ENCODE results near the gene CPA2. TPM values are rescaled to one million over a fixed set of nuclear protein-coding genes. Genes with fewer than 3 reads are reported as not detected.
A peak's percentile ranks its signal among the peaks of the same experiment; 100 is the strongest.
"Not testable (repeated sequence)": the region's sequence is repeated elsewhere in the genome, so short reads cannot be mapped to it uniquely, and the experiment has no call there.

Gene CPA2
- total RNA-seq, 2 donors from 2014 or later = 0.40 to 0.66 TPM

DNA sequence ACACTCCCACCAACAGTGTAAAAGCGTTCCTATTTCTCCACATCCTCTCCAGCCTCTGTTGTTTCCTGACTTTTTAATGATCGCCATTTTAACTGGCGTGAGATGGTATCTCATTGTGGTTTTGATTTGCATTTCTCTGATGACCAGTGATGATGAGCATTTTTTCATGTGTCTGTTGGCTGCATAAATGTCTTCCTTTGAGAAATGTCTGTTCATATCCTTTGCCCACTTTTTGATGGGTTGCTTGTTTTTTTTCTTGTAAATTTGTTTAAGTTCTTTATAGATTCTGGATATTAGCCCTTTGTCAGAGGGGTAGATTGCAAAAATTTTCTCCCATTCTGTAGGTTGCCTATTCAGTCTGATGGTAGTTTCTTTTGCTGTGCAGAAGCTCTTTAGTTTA is 17.0 kb upstream of the CPA2 start:
- H3K27ac ChIP-seq (ENCODE audit: low read depth, low read length); H3K9ac ChIP-seq (ENCODE audit: extremely low read depth, low read length, poor library complexity, severe bottlenecking); H3K36me3 Mint-ChIP-seq (ENCODE audit: low read depth); DNase-seq; H3K27me3 ChIP-seq (ENCODE audit: control insufficient read depth, insufficient read depth, low read length, poor library complexity, severe bottlenecking); H3K36me3 ChIP-seq (ENCODE audit: control insufficient read depth, insufficient read depth, low read length); H3K27me3 Mint-ChIP-seq (ENCODE audit: insufficient read depth); H3K4me1 Mint-ChIP-seq; H3K27ac Mint-ChIP-seq; H3K4me1 ChIP-seq (ENCODE audit: control insufficient read depth, insufficient read depth, low read length); H3K4me3 ChIP-seq (ENCODE audit: low read length); H3K9me3 ChIP-seq (ENCODE audit: control insufficient read depth, low read length); H3K4me3 Mint-ChIP-seq: not testable (repeated sequence)
- H3K9me3 Mint-ChIP-seq = peaks cover 47% of the 10 kb centered on the region
- 78% methylated on average over 1 of the region's 3 CpGs; no CpG with 5 or more reads in 1 of the 2 experiments for WGBS, 2 experiments (ENCODE audit: insufficient coverage in 1 of 2, insufficient read length in 1 of 2)

DNA sequence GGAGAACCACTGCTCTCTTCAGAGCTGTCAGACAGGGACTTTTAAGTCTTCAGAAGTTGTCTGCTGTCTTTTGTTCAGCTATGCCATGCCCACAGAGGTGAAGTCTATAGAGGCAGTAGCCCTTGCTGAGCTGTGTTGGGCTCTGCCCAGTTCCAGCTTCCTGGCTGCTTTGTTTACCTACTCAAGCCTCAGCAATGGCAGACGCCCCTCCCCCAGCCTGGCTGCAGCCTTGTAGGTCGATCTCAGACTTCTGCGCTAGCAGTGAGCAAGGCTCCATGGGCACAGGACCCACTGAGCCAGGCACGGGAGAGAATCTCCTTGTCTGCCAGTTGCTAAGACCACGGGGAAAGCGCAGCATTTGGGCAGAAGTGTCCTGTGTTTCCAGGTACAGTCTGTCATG is 12.1 kb upstream of the CPA2 start:
- Histone ChIP-seq H3K9me3 (ENCODE audit: control insufficient read depth, low read length) (peaks cover 43% of the 10 kb centered on the region), H3K36me3 (ENCODE audit: control insufficient read depth, insufficient read depth, low read length) (no peaks in the 10 kb centered on the region), H3K27ac (ENCODE audit: low read depth, low read length) (no peak overlapping the region), H3K4me3 (ENCODE audit: low read length) (peak overlapping the region; percentile 56), H3K9ac (ENCODE audit: extremely low read depth, low read length, poor library complexity, severe bottlenecking) (no peak overlapping the region), H3K27me3 (ENCODE audit: control insufficient read depth, insufficient read depth, low read length, poor library complexity, severe bottlenecking) (no peaks in the 10 kb centered on the region), H3K4me1 (ENCODE audit: control insufficient read depth, insufficient read depth, low read length) (no peaks in the 10 kb centered on the region)
- Mint-ChIP-seq H3K27ac (peak overlapping the region; percentile 61), H3K27me3 (ENCODE audit: insufficient read depth) (no peaks in the 10 kb centered on the region), H3K9me3 (peaks cover 71% of the 10 kb centered on the region), H3K36me3 (ENCODE audit: low read depth) (peaks cover 10% of the 10 kb centered on the region), H3K4me3 (no peak overlapping the region), H3K4me1 (peaks cover 5% of the 10 kb centered on the region)
- DNase-seq = no peak
- TF ChIP-seq, protein P1, sequence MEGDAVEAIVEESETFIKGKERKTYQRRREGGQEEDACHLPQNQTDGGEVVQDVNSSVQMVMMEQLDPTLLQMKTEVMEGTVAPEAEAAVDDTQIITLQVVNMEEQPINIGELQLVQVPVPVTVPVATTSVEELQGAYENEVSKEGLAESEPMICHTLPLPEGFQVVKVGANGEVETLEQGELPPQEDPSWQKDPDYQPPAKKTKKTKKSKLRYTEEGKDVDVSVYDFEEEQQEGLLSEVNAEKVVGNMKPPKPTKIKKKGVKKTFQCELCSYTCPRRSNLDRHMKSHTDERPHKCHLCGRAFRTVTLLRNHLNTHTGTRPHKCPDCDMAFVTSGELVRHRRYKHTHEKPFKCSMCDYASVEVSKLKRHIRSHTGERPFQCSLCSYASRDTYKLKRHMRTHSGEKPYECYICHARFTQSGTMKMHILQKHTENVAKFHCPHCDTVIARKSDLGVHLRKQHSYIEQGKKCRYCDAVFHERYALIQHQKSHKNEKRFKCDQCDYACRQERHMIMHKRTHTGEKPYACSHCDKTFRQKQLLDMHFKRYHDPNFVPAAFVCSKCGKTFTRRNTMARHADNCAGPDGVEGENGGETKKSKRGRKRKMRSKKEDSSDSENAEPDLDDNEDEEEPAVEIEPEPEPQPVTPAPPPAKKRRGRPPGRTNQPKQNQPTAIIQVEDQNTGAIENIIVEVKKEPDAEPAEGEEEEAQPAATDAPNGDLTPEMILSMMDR (conservative IDR thresholded peaks at IDR 0.05) = no peak
- 74 to 83% methylated on average over 6 of the region's 6 CpGs for WGBS, 2 experiments (ENCODE audit: insufficient coverage in 1 of 2, insufficient read length in 1 of 2)

DNA sequence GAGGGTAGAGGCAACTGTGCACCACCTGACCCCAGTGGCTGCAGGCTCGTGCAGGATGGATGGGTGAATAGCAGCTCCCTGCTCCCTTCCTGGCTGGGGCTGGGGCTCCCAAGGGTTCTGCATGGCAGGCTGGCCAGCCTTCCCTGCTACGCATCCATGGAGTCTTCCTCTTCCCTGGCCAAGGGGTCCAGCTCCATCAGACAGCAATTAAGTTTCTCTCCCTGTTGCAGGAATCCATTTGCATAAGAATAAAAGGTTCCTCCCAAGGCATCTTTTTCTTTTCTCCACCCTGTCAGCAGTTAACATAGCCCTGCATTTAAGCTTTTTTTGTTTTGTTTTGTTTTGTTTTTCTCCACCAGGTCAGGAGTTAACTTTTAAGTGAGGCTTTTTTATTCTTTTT is 10.0 kb upstream of the CPA2 start:
- WGBS, 2 experiments (ENCODE audit: insufficient coverage in 1 of 2, insufficient read length in 1 of 2) = 60 to 83% methylated on average over 2 of the region's 2 CpGs
- TF ChIP-seq, protein P1 (conservative IDR thresholded peaks at IDR 0.05) = no peak
- H3K9ac ChIP-seq (ENCODE audit: extremely low read depth, low read length, poor library complexity, severe bottlenecking) = no peak overlapping the region
- H3K9me3 ChIP-seq (ENCODE audit: control insufficient read depth, low read length) = peaks cover 64% of the 10 kb centered on the region
- no peak overlapping the region for H3K4me3 Mint-ChIP-seq
- peaks cover 10% of the 10 kb centered on the region for H3K36me3 Mint-ChIP-seq (ENCODE audit: low read depth)
- no peaks in the 10 kb centered on the region for H3K4me1 ChIP-seq (ENCODE audit: control insufficient read depth, insufficient read depth, low read length)
- peaks cover 8% of the 10 kb centered on the region for H3K4me1 Mint-ChIP-seq
- H3K4me3 ChIP-seq (ENCODE audit: low read length) = peak overlapping the region; percentile 34
- no peak overlapping the region for H3K27ac Mint-ChIP-seq
- H3K36me3 ChIP-seq (ENCODE audit: control insufficient read depth, insufficient read depth, low read length) = no peaks in the 10 kb centered on the region
- DNase-seq = no peak
- no peak overlapping the region for H3K27ac ChIP-seq (ENCODE audit: low read depth, low read length)
- H3K27me3 ChIP-seq (ENCODE audit: control insufficient read depth, insufficient read depth, low read length, poor library complexity, severe bottlenecking) = no peaks in the 10 kb centered on the region
- peaks cover 85% of the 10 kb centered on the region for H3K9me3 Mint-ChIP-seq
- H3K27me3 Mint-ChIP-seq (ENCODE audit: insufficient read depth) = no peaks in the 10 kb centered on the region

DNA sequence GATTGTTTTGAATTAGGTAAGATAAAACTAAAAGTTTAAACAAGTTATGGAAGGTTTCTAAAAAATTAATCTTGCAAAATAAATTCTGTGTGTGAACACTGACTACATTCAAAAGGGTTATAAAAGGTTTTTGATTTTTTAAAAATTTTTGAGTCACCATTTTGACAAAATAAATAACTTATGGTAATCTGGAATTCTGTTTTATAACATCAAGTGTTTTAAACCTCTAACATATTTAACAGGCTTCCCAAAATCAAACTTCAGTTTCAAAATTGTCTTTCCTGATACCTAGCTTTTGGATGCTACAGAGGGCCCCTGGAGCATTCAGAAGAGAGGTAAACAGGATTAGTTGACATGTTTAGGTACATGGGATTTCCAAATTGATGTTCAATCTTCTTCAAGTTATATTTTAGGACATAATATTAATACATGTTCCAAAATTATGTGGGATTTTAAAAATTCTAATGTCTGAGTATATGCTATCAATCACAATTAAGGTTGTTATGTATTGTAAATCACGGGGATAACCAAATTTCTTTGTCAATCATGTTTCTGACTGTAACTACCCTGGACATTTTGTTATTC is 8.1 kb upstream of the CPA2 start:
- Mint-ChIP-seq H3K27me3 (ENCODE audit: insufficient read depth) (no peaks in the 10 kb centered on the region), H3K9me3 (peaks cover 70% of the 10 kb centered on the region), H3K27ac (no peak overlapping the region), H3K4me3 (no peak overlapping the region), H3K4me1 (peaks cover 23% of the 10 kb centered on the region), H3K36me3 (ENCODE audit: low read depth) (peaks cover 6% of the 10 kb centered on the region)
- no peak overlapping the region for H3K27ac ChIP-seq (ENCODE audit: low read depth, low read length)
- H3K36me3 ChIP-seq (ENCODE audit: control insufficient read depth, insufficient read depth, low read length) = no peaks in the 10 kb centered on the region
- no peak overlapping the region for H3K9ac ChIP-seq (ENCODE audit: extremely low read depth, low read length, poor library complexity, severe bottlenecking)
- TF ChIP-seq, protein P1 (conservative IDR thresholded peaks at IDR 0.05) = no peak
- DNase-seq = no peak
- H3K27me3 ChIP-seq (ENCODE audit: control insufficient read depth, insufficient read depth, low read length, poor library complexity, severe bottlenecking) = no peaks in the 10 kb centered on the region
- peak overlapping the region; percentile 58 for H3K4me3 ChIP-seq (ENCODE audit: low read length)
- H3K9me3 ChIP-seq (ENCODE audit: control insufficient read depth, low read length) = peaks cover 71% of the 10 kb centered on the region
- WGBS, 2 experiments (ENCODE audit: insufficient coverage in 1 of 2, insufficient read length in 1 of 2) = 73 to 75% methylated on average over 1 of the region's 1 CpG
- H3K4me1 ChIP-seq (ENCODE audit: control insufficient read depth, insufficient read depth, low read length) = peaks cover 12% of the 10 kb centered on the region
